HepG2 (cell line): ENCODE data around the gene L3MBTL1. TPM values are rescaled to one million over a fixed set of nuclear protein-coding genes. Genes with fewer than 3 reads are reported as not detected.
A peak's percentile ranks its signal among the peaks of the same experiment; 100 is the strongest.

Experiments used
- ADNP ChIP-seq: sonication (generic); formaldehyde crosslinking; IDR thresholded peaks from 2 replicates; pipeline ENCODE4 v1.4.0; 2020; ENCODE audit warnings: missing genetic modification reagents
- CBX1 ChIP-seq: IDR thresholded peaks from one replicate; pipeline ENCODE4 v1.6.1; 2016; ENCODE audit warnings: antibody characterized with exemption, low read depth
- FOXM1 ChIP-seq: sonication (generic); formaldehyde crosslinking; IDR thresholded peaks from 2 replicates; pipeline ENCODE4 v1.5.0; 2020; ENCODE audit warnings: missing genetic modification reagents
- NFYC ChIP-seq: IDR thresholded peaks from 2 replicates; pipeline ENCODE4 v1.6.1; 2016; ENCODE audit warnings: missing genetic modification reagents, missing compliant biosample characterization
- PHB2 ChIP-seq: fragments of 450-650 bp; IDR thresholded peaks from 2 replicates; pipeline ENCODE4 v1.6.1; 2018; ENCODE audit not compliant: partially characterized antibody
- SP2 ChIP-seq: sonication (generic); formaldehyde crosslinking; IDR thresholded peaks from 2 replicates; pipeline ENCODE4 v1.5.1; 2020; ENCODE audit warnings: mild to moderate bottlenecking, missing genetic modification reagents
- ZNF224 ChIP-seq: sonication (generic); formaldehyde crosslinking; IDR thresholded peaks from 2 replicates; pipeline ENCODE4 v1.5.0; 2020; ENCODE audit warnings: mild to moderate bottlenecking, missing genetic modification reagents
- ZNF367 ChIP-seq: sonication (generic); formaldehyde crosslinking; IDR thresholded peaks from 2 replicates; pipeline ENCODE4 v1.4.0; 2020; ENCODE audit warnings: missing genetic modification reagents, borderline replicate concordance
- ZNF414 ChIP-seq: sonication (generic); formaldehyde crosslinking; IDR thresholded peaks from 2 replicates; pipeline ENCODE4 v1.5.0; 2020; ENCODE audit warnings: missing genetic modification reagents
- ZNF672 ChIP-seq: sonication (generic); formaldehyde crosslinking; IDR thresholded peaks from 2 replicates; pipeline ENCODE4 v1.8.1; 2022; ENCODE audit warnings: missing genetic modification reagents
- ZNF816 ChIP-seq: sonication (generic); formaldehyde crosslinking; IDR thresholded peaks from 2 replicates; pipeline ENCODE4 v1.8.0; 2022; ENCODE audit warnings: missing genetic modification reagents, mild to moderate bottlenecking, borderline replicate concordance
- polyA plus RNA-seq, 8 experiments: library from polyadenylated mRNA; depleted of rRNA in 3 of 8; stranded (reverse) in 7 of 8; unstranded in 1 of 8; fragments of >200 nt; fragmentation: Illumina TruSeq in 4 of 8; extraction: Trizol in 4 of 8; gene quantifications; 2 replicates each; pipeline versions ENCODE4 v1.2.1 to v1.2.3, GENCODE V29; 2011 to 2016; ENCODE audit warnings: low read depth in 4 of 8, missing spikeins in 1 of 8, mixed read lengths in 1 of 8; ENCODE audit not compliant: insufficient read depth in 1 of 8
- total RNA-seq, 5 experiments: library from RNA; depleted of rRNA; stranded (reverse); fragments of >200 nt; fragmentation: Illumina TruSeq; extraction: Trizol; gene quantifications; 2 replicates each; pipeline ENCODE4 v1.2.3, GENCODE V29; 2016; ENCODE audit warnings: low read depth in 1 of 5
- TF ChIP-seq, protein P1 (sequence below): sonication (generic); formaldehyde crosslinking; IDR thresholded peaks from 2 replicates; pipeline ENCODE4; 2020; ENCODE audit warnings: missing genetic modification reagents, mild to moderate bottlenecking, borderline replicate concordance
- TF ChIP-seq, protein P2 (sequence below): sonication (generic); formaldehyde crosslinking; IDR thresholded peaks from 2 replicates; pipeline ENCODE4 v1.5.1; 2020; ENCODE audit warnings: missing genetic modification reagents, mild to moderate bottlenecking, borderline replicate concordance
- TF ChIP-seq, protein P3 (sequence below): sonication (generic); formaldehyde crosslinking; IDR thresholded peaks from 2 replicates; pipeline ENCODE4 v1.9.0; 2021; ENCODE audit warnings: missing genetic modification reagents, borderline replicate concordance
- TF ChIP-seq, protein P4 (sequence below): sonication (generic); formaldehyde crosslinking; IDR thresholded peaks from 2 replicates; pipeline ENCODE4 v1.9.0; 2021; ENCODE audit warnings: mild to moderate bottlenecking, missing genetic modification reagents

Gene L3MBTL1
- total and polyA plus RNA-seq, 2 of the 13 experiments (the other 11 are each of a cell fraction or from before 2014, with no cell fraction given): 9.0 to 17.8 TPM

DNA sequence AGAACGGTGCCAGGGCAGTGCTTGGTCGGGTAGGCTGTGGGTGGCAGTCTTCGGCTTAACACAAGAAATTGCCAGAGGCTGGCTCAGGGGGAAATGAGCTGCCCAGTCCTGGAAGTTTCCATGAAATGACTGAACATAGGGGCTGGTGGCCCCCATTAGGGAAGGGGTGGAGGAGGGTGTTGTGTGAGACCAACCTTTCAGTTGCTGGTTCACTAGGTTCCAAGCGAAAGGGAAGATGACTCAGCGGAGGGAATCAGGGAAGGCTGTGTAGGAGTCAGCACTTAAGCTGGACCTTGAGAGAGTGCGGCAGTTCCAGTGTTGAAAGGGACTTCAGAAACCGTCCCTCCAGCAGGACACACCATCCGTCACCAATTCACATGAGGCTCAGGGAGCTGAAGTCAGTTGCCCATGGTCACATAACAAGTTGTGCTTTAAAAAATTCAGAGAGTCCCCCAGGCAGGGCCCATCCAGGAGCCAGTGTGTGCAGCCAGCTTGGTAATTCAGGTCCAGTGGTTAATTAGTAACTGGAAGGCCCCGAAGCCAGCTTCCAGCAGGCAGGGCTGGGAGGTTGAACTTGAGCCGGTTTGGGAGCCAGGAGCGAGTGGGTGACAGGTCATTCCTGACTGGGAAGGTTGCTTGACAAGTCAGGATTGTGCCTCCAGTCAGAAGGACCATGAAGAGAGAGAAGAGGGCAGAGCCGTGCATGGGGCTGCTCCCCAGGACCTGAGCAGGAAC lies 51.1 kb downstream of the L3MBTL1 start, which contains the start of gene SGK2 (continued):
- TF ChIP-seq, protein P1, sequence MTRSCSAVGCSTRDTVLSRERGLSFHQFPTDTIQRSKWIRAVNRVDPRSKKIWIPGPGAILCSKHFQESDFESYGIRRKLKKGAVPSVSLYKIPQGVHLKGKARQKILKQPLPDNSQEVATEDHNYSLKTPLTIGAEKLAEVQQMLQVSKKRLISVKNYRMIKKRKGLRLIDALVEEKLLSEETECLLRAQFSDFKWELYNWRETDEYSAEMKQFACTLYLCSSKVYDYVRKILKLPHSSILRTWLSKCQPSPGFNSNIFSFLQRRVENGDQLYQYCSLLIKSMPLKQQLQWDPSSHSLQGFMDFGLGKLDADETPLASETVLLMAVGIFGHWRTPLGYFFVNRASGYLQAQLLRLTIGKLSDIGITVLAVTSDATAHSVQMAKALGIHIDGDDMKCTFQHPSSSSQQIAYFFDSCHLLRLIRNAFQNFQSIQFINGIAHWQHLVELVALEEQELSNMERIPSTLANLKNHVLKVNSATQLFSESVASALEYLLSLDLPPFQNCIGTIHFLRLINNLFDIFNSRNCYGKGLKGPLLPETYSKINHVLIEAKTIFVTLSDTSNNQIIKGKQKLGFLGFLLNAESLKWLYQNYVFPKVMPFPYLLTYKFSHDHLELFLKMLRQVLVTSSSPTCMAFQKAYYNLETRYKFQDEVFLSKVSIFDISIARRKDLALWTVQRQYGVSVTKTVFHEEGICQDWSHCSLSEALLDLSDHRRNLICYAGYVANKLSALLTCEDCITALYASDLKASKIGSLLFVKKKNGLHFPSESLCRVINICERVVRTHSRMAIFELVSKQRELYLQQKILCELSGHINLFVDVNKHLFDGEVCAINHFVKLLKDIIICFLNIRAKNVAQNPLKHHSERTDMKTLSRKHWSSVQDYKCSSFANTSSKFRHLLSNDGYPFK (CRISPR knock-in tag): peak; percentile 52; the same call in 1 of the 2 replicates
- TF ChIP-seq ZNF672: no peak
- no peak for TF ChIP-seq SP2 (CRISPR knock-in tag)
- no peak for TF ChIP-seq FOXM1
- TF ChIP-seq NFYC (CRISPR knock-in tag): no peak; the same call in 1 of the 2 replicates
- TF ChIP-seq, protein P2, sequence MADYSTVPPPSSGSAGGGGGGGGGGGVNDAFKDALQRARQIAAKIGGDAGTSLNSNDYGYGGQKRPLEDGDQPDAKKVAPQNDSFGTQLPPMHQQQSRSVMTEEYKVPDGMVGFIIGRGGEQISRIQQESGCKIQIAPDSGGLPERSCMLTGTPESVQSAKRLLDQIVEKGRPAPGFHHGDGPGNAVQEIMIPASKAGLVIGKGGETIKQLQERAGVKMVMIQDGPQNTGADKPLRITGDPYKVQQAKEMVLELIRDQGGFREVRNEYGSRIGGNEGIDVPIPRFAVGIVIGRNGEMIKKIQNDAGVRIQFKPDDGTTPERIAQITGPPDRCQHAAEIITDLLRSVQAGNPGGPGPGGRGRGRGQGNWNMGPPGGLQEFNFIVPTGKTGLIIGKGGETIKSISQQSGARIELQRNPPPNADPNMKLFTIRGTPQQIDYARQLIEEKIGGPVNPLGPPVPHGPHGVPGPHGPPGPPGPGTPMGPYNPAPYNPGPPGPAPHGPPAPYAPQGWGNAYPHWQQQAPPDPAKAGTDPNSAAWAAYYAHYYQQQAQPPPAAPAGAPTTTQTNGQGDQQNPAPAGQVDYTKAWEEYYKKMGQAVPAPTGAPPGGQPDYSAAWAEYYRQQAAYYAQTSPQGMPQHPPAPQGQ (CRISPR knock-in tag): peak; percentile 94; the same call in 1 of the 2 replicates
- peak; percentile 72 for TF ChIP-seq CBX1
- peak; percentile 30; the same call in 1 of the 2 replicates for TF ChIP-seq ADNP (CRISPR knock-in tag)
- TF ChIP-seq ZNF816 (CRISPR knock-in tag): peak; percentile 87; the same call in 1 of the 2 replicates
- TF ChIP-seq, protein P3, sequence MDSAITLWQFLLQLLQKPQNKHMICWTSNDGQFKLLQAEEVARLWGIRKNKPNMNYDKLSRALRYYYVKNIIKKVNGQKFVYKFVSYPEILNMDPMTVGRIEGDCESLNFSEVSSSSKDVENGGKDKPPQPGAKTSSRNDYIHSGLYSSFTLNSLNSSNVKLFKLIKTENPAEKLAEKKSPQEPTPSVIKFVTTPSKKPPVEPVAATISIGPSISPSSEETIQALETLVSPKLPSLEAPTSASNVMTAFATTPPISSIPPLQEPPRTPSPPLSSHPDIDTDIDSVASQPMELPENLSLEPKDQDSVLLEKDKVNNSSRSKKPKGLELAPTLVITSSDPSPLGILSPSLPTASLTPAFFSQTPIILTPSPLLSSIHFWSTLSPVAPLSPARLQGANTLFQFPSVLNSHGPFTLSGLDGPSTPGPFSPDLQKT (CRISPR knock-in tag): no peak
- peak; percentile 90 for TF ChIP-seq ZNF414 (CRISPR knock-in tag)
- no peak for TF ChIP-seq ZNF224 (CRISPR knock-in tag)
- no peak for TF ChIP-seq ZNF367 (CRISPR knock-in tag)
- TF ChIP-seq PHB2: no peak
- TF ChIP-seq, protein P4, sequence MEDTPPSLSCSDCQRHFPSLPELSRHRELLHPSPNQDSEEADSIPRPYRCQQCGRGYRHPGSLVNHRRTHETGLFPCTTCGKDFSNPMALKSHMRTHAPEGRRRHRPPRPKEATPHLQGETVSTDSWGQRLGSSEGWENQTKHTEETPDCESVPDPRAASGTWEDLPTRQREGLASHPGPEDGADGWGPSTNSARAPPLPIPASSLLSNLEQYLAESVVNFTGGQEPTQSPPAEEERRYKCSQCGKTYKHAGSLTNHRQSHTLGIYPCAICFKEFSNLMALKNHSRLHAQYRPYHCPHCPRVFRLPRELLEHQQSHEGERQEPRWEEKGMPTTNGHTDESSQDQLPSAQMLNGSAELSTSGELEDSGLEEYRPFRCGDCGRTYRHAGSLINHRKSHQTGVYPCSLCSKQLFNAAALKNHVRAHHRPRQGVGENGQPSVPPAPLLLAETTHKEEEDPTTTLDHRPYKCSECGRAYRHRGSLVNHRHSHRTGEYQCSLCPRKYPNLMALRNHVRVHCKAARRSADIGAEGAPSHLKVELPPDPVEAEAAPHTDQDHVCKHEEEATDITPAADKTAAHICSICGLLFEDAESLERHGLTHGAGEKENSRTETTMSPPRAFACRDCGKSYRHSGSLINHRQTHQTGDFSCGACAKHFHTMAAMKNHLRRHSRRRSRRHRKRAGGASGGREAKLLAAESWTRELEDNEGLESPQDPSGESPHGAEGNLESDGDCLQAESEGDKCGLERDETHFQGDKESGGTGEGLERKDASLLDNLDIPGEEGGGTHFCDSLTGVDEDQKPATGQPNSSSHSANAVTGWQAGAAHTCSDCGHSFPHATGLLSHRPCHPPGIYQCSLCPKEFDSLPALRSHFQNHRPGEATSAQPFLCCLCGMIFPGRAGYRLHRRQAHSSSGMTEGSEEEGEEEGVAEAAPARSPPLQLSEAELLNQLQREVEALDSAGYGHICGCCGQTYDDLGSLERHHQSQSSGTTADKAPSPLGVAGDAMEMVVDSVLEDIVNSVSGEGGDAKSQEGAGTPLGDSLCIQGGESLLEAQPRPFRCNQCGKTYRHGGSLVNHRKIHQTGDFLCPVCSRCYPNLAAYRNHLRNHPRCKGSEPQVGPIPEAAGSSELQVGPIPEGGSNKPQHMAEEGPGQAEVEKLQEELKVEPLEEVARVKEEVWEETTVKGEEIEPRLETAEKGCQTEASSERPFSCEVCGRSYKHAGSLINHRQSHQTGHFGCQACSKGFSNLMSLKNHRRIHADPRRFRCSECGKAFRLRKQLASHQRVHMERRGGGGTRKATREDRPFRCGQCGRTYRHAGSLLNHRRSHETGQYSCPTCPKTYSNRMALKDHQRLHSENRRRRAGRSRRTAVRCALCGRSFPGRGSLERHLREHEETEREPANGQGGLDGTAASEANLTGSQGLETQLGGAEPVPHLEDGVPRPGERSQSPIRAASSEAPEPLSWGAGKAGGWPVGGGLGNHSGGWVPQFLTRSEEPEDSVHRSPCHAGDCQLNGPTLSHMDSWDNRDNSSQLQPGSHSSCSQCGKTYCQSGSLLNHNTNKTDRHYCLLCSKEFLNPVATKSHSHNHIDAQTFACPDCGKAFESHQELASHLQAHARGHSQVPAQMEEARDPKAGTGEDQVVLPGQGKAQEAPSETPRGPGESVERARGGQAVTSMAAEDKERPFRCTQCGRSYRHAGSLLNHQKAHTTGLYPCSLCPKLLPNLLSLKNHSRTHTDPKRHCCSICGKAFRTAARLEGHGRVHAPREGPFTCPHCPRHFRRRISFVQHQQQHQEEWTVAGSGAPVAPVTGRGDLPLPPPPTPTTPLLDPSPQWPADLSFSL (CRISPR knock-in tag): no peak
